ENCODE data around the gene HID1.

GRCh38 chr17:74981318-74981978 is 8.9 kb upstream of the HID1 start:
- no peak for TF ChIP-seq EZH2 (optimal IDR thresholded peaks at IDR 0.05; ENCODE audit: low read depth, low read length)
- no peak for TF ChIP-seq CTCF (IDR thresholded peaks at IDR 0.05; ENCODE audit: low read length)
